GM12865 (cell line): ENCODE results near the gene MTUS2.

Experiments used
- DNase-seq: peaks from one replicate; pipeline ENCODE4 v3.0.0; 2010; ENCODE audit warnings: low read depth
- H3K4me3 ChIP-seq: 2 replicates; pipeline ENCODE4 v1.5.1; 2011; ENCODE audit warnings: mild to moderate bottlenecking, low read depth, low read length, control low read depth
- CTCF ChIP-seq: IDR thresholded peaks from 2 replicates; pipeline ENCODE4 v1.5.1; 2011; ENCODE audit warnings: low read length, control low read depth, low read depth, inconsistent platforms; ENCODE audit not compliant: insufficient read depth; ENCODE audit errors: missing control alignments

MTUS2 gene

DNA sequence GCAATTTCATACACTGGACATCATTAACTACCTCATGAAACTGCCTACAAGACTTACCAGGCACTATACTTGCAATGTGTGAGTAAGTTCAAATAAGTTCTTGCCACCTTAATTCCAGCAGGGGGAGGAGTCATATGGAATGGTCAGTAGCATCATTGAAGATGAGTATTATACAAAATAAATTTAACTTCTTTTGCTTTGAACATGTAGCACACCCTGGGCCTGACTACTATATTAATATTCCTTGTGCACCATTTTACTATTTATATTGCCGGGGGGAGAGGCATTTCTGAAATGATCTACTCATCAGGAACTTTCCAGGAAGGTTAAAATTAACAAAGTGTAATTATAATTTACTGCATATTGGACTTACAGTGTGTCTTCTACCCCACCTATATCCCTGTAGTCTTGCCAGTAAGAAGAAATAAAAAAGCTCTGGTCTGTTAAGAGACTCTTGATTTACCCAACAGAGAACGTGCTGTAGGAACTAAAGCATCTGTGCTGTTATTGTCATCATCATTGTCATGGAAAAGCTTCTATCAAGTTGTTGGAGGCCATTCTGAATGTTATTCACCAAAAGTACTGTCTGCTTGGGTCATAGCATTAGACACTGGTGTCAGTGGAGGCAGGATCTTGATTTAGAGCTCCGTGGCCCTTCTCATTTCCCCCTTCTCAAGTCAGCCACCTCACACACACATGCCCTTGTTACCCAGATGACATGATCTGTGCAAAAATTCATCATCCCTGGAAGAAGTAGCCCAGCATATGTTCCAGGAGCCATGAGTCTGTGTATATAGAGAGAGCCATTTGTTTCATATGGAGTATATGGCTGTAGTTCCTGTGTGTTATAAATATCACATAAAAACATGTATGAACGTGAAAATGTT lies 147.1 kb downstream of the MTUS2 start:
- DNase-seq: no peak
- no peak overlapping the region for H3K4me3 ChIP-seq
- TF ChIP-seq CTCF: no peak

DNA sequence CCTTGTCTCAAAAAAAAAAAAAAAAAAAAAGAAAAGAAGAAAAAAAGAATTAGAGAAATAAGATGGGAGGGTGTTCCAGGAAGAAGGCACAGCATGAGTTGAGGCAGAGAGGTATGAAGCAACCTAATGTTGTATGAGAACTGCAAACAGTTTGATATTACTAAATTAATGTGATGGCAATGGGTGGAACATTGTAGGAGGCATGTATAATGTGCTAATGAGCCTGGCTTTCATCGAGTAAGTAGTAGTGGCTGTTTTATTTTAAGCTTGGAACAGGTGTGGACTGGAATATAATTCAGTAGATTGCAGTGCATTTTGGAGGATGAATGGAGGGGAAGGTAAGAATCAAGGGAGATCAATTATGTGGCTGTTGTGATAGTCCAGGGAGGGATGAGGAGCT lies 156.1 kb downstream of the MTUS2 start:
- H3K4me3 ChIP-seq: no peak overlapping the region
- no peak for TF ChIP-seq CTCF
- no peak for DNase-seq

GRCh38 chr13:28976636-28977035 lies 156.5 kb downstream of the MTUS2 start:
- DNase-seq: no peak
- no peak for TF ChIP-seq CTCF
- H3K4me3 ChIP-seq: no peak overlapping the region

GRCh38 chr13:28978574-28978973 lies 158.4 kb downstream of the MTUS2 start:
- TF ChIP-seq CTCF: no peak
- H3K4me3 ChIP-seq: no peak overlapping the region
- DNase-seq: no peak

- no peak for TF ChIP-seq CTCF
- no peak for DNase-seq
- no peak overlapping the region for H3K4me3 ChIP-seq
These were observed 161.4 kb downstream of the MTUS2 start for GRCh38 chr13:28981530-28981929.

DNA sequence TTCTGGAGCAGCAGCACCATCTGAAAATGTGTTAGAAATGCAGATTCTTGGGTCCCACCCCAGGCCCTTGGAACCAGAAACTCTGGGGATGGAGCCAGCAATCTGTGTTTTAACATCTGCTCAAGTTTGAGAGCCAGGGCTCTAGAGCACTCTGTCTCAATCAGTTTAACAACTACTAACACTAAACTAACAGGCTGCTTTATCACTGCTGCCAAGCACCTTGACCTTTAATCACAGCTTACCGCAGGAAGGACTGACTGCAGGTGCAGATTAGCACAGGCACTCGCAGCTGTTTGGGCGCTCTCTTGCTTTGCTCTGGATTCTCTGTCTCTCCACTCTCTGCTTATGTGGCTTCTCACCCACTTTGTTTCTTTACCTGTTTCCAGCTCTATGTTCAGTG lies 163.5 kb downstream of the MTUS2 start:
- TF ChIP-seq CTCF: no peak
- no peak overlapping the region for H3K4me3 ChIP-seq
- DNase-seq: no peak

DNA sequence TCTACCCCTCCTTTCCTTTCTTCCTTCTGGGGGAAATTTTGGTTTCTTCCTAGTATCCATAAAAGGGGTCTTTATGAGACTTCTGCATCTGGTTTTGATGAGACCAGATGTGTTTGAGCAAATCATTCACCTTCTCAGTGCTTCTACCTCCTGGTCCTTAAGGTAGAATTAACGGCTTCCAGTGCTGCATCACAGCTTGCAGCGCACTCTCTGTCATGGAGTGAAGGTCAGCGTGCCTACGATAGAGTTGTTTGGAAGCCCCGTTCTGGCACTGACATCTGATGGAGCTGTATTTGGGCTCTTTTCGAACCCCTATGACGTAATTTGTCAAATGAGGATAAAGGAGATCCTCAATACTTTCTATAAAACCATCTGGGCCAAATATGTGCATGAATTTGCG lies 164.2 kb downstream of the MTUS2 start:
- DNase-seq: no peak
- TF ChIP-seq CTCF: no peak
- no peak overlapping the region for H3K4me3 ChIP-seq
